Measurements from ENCODE around the gene ATG16L2. TPM values are rescaled to one million over a fixed set of nuclear protein-coding genes. Genes with fewer than 3 reads are reported as not detected.
A peak's percentile ranks its signal among the peaks of the same experiment; 100 is the strongest.
"Not testable (repeated sequence)": the region's sequence is repeated elsewhere in the genome, so short reads cannot be mapped to it uniquely, and the experiment has no call there.

Gene ATG16L2
- polyA plus RNA-seq, 10 donors, result 8.8 to 26.0 (median 14.1) TPM

DNA sequence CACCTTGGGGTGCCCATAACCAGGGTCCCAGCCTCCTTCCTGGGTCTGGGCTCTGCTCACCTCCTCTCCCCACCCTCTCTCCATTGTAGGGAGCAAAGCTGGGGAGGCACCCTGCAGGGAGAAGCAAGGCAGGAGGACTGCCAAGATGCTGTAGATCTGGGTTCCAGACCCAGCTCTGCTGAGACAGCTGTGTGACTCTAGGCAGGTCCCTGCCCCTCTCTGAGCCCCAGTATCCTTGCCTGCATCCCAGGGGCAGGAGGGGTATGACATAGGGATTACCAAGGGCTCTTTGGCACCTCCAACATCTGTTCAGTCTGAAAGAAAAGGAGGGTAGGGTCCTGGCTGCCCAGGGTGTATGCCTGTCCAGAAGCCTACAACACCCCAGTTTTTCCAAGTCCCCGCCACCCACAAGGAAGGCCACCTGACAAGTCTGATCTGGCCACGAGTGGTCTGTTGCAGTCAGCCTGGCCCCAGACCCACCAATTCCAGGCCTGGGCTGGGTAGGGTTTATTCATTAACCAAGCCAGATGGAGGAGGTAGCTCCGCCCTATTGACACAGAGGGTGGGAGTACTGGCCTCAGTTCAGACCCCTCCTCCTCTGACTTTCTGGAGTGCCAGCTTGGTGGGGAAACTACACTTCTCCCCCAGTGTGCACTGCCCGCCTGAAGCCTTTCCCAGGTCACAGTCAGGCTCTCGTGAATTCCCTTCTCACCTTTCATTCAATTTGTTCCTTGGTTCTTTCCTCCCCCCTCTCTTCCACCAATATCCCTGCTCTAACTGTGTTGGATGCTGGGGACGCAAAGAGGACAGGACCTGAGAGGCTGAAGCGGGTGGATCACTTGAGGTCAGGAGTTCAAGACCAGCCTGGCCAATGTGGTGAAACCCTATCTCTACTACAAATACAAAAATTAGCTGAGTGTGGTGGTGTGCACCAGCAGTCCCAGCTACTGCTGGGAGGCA is 35.4 kb upstream of the ATG16L2 start:
- no peak for DNase-seq

GRCh38 chr11:72779495-72780128 is 34.6 kb upstream of the ATG16L2 start:
- no peak for DNase-seq

GRCh38 chr11:72780296-72781062 is 33.7 kb upstream of the ATG16L2 start:
- no peak for DNase-seq

DNA sequence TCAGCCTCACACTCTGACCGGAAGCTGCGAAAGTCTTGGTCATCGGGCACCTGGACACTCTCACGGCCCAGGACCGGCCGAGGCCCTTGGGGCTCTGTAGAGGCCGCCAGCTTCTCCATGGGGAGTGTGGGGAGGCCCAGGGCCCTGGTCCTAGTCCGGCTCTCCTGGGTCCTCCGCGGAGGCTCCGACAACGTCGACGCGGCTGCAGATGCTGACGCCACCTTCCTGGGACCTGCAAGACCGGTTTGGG is 33.2 kb upstream of the ATG16L2 start:
- DNase-seq, result no peak

DNA sequence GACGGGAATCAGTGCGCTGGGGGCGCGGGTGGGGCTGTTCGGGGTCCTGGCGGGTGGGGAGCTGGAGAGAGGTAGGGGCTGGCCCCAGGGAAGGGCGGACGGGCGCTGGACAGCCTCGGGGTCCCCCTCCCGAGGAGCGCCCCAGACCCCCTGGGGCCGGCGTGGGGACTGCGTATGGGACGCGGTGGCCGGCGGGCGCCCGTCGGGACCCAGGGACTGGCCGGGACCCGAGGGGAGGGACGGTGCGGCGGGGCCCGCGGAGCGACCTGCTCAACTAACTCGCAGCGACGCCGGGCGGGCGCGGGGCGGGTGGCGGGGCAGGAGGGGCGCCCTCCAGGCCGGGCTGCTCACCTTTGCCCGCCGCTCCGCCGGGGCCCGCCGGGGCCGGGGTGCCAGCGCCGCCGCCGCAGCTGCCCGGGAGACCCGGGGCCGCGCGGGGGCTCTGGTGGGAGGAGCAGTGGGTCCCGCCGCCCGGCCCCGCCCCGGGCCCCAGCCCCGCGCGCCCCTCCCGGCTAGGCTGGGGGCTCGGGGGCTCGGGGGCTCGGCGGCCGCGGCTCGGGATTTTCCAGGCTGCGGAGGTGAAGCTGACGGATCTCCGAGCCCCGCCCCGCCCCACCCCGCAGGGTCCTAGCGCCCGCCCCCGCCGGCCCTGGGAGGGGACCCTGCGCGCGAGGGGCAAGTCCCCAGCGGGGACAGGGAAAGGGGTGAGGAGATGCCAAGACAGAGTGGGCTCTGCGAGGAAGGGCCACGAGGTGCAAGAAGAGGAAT is 32.7 kb upstream of the ATG16L2 start:
- no peak for DNase-seq

- no peak for DNase-seq
Observed at GRCh38 chr11:72782081-72782920, 31.9 kb upstream of the ATG16L2 start.

GRCh38 chr11:72783144-72783905 is 30.9 kb upstream of the ATG16L2 start:
- DNase-seq, result no peak

DNA sequence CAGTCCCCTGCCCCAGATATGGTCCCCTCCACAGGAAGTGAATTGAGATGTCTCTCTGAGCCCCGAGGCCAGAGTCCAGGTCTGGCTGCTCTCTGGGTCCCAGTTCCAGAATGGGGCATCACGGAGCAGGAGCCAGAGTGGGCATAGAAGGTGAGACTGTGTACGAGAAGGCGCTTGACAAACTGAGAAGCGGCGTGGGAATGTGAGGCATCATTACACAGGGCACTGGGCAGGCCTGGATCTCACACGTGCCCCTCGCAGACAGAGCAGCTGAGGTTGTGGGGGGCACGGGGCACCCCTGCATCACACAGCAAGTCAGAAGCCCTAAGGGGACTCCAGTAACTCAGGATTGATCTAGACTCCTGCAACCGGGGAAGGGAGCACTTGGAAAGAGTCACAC is 29.5 kb upstream of the ATG16L2 start:
- no peak for DNase-seq

DNA sequence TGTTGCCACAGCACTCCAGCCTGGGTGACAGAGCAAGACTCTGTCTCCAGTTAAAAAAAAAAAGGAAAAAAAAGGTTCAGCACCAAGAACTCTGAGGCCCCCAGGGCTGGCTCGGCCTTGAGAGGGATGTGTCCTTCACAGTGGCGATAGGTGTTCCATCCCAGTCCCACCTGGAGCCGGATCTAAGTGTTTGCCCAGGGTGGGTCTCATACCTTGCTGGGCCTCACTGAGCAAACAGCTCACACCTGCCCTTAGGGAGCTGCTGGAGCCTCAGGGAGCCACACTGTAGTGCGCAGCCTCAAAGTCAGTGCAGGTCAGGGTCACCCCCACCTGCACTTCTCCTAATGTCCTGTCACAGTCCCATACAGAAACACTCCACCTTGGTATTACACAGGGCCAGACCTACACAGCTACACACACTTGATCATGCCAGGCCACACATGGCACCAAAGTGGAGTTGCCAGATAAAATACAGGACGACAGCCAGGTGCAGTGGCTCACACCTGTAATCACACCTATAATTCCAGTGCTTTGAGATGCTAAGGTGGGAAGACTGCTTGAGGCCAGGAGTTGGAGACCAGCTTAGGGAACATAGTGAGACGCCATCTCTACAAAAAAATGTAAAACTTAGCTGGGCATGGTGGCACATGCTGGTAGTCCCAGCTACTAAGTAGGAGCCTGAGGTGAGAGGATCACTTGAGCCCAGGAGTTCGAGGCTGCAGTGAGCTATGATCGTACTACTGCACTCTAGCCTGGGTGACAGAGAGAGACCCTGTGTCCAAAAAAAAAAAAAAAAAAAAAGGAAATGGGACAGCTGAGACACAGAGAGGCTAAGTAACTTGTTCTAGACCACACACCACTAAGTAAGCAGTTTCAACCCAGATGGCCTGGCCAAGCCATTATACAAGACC is 27.7 kb upstream of the ATG16L2 start:
- no peak for DNase-seq

DNA sequence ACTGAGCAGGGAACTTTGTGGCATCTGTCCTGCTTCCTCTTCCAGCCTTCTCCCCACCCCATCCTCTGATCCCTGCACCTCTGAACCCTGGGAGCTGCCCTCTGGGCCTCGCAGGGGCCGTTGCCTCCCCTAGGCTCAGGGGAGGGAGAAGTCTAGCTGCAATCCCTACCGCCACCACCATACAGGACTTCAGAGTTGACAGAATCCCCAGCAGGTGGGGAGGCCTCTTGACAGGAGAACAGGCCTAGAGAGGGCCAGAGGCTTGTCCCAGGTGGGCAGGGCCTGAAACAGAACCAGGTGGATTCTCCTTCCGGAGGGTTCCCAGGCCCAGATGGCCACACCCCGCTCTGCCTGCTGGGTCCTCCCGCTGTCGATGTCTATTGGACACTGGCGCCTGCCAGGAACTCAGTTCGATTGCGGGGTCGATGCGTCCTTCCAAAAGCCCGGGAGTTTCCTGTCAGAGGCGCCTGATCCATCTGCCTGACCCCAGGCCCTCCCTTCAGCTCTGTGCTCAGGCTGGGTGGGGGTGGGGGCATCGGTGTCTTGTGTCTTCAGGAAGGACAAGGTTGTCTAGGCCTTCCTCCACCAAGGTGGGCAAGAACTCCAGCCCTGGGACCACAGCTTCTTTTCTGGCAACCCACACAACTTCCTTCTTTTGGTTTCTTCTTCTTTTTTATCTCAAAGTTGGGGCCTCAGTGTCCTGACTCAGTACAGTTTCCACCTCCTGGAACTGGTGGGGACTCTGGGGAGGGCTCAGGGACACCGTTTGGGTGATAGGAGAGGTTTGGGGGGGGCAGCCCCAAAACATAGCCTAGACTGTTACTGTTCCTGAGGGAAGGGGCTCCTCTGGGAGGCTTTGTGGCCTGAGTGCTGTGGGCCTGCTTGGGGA is 26.8 kb upstream of the ATG16L2 start:
- no peak for DNase-seq

DNA sequence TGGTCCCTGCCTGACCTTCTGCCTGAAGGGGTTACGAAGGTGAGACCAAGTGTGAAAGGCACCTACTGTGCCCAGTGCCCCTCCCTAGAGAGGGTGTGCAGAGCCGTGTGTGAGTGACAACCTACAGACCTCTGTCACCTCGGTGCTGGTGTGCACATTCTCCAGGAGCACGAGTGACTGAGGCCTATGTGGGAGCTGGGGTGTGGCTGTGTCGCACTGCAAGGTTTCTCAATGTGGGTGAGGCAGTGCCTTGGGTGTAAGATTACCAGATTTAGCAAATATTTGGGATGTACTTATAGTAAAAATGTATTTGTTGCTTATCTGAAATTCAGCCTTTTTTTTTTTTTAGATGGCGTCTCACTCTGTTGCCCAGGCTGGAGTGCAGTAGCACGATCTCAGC is 26.0 kb upstream of the ATG16L2 start:
- DNase-seq, result no peak

GRCh38 chr11:72789493-72790131 is 24.6 kb upstream of the ATG16L2 start:
- DNase-seq, result peak in 1 of 3 donors; percentile 77

GRCh38 chr11:72791228-72791627 is 23.0 kb upstream of the ATG16L2 start:
- not testable (repeated sequence) for DNase-seq

DNA sequence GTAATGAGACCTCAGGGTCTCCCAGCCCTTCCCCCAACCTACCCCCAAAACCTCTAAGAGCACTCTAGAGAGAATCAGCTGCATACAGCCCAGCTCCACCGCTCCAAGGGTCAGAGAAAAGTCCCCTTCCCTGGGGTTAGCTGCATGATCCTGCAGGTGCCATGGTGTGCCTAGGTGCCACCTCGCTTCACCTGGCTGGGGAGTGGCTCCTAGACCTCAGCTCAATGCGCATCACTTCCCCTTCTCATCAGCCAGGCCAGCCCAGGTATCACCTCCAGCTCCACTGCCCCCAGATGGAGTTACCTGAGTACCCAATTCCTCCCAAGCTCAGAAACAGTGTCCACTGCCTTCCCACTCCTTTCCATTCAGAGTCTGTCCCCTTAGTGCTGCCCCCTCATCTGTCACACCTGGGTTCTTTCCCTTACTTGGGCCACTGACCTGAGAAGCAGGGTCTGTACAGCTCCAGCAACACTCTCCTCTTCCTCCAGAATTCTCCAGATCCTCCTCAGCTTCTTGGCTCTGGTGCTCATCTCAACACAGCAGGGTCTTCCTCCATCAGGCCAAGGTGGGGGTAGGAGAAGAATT is 21.7 kb upstream of the ATG16L2 start:
- no peak for DNase-seq

GRCh38 chr11:72793076-72793424 is 21.2 kb upstream of the ATG16L2 start:
- no peak for DNase-seq

- DNase-seq, result peak; percentile 98 to 99 (median 98)
Observed at GRCh38 chr11:72793425-72794367, 20.5 kb upstream of the ATG16L2 start, which contains the start of gene STARD10. TSS of gene STARD10 (minus strand) at chr11:72794047. CDS start at chr11:72781181, 12,866 bp downstream.

Measured in muscle of back (tissue), 11 donors.